NB4 (cell line): Measurements from ENCODE around the gene ZNF587B.
"Not testable (repeated sequence)": the region's sequence is repeated elsewhere in the genome, so short reads cannot be mapped to it uniquely, and the experiment has no call there.

Experiments
- CTCF ChIP-seq: IDR thresholded peaks from one replicate; pipeline ENCODE4 v1.5.1; 2012; ENCODE audit warnings: low read depth, low read length
- MAX ChIP-seq: IDR thresholded peaks from 2 replicates; pipeline ENCODE4 v1.6.1; 2011; ENCODE audit warnings: low read depth, low read length
- MYC ChIP-seq: IDR thresholded peaks from 2 replicates; pipeline ENCODE4 v1.6.1; 2011; ENCODE audit warnings: low read depth, low read length
- POLR2A ChIP-seq: IDR thresholded peaks from 2 replicates; pipeline ENCODE4 v1.6.1; 2011; ENCODE audit warnings: mild to moderate bottlenecking; ENCODE audit not compliant: insufficient read length; ENCODE audit errors: extremely low read depth

GRCh38 chr19:57862351-57862750 lies 32.3 kb downstream of the ZNF587B start:
- not testable (repeated sequence) for TF ChIP-seq CTCF, POLR2A, MAX, MYC
